Activated B cell treated with CpG ODN at 0.5 μM for 24 hours (primary cell): ENCODE results near the gene FASN. TPM values are rescaled to one million over a fixed set of nuclear protein-coding genes. Genes with fewer than 3 reads are reported as not detected.

Experiments used
- ATAC-seq: fragments of 200-7000 bp; cut with Tn5 transposase; one replicate; pipeline ENCODE4 v1.10.0; 2021; ENCODE audit warnings: low read depth, mild to moderate bottlenecking, moderate library complexity
- CTCF ChIA-PET: fragments of 350-600 bp; sonication (Branson Sonifier 250); formaldehyde crosslinking; loops from one replicate; lab custom pipeline; 2021; ENCODE audit warnings: antibody characterized with exemption; lab: Charles Lee
- POLR2A ChIA-PET: fragments of 350-600 bp; sonication (Branson Sonifier 250); formaldehyde crosslinking; loops from one replicate; lab custom pipeline; 2021; ENCODE audit warnings: antibody characterized with exemption; lab: Charles Lee
- DNase-seq: peaks from one replicate; pipeline ENCODE4 v3.0.0; 2022
- H3K27ac Mint-ChIP-seq: one replicate; pipeline ENCODE4 v1.8.0; 2020; ENCODE audit warnings: mixed read lengths
- H3K27me3 Mint-ChIP-seq: one replicate; pipeline ENCODE4 v1.8.0; 2021; ENCODE audit warnings: mixed read lengths
- H3K36me3 Mint-ChIP-seq: one replicate; pipeline ENCODE4 v1.8.0; 2021; ENCODE audit warnings: low read depth, mixed read lengths
- H3K4me1 Mint-ChIP-seq: one replicate; pipeline ENCODE4 v1.8.0; 2021; ENCODE audit warnings: mixed read lengths
- H3K4me3 Mint-ChIP-seq: one replicate; pipeline ENCODE4 v1.8.0; 2020; ENCODE audit warnings: mild to moderate bottlenecking, mixed read lengths
- H3K9me3 Mint-ChIP-seq: one replicate; pipeline ENCODE4 v1.8.0; 2020; ENCODE audit warnings: mixed read lengths
- CTCF ChIP-seq: fragments of 200-600 bp; IDR thresholded peaks from one replicate; pipeline ENCODE4 v1.8.0; 2022; ENCODE audit warnings: antibody characterized with exemption, mild to moderate bottlenecking
- intact Hi-C: fragments of 100-400 bp; cut with micrococcal nuclease; formaldehyde crosslinking; loops from one replicate; pipeline ENCODE4 v1.15.1; 2024
- total RNA-seq: library from RNA; stranded (reverse); gene quantifications from 2 replicates; pipeline ENCODE4 v1.2.3, GENCODE V29; 2022

The FASN gene
- total RNA-seq, 1 donor from 2014 or later, result 121 TPM

GRCh38 chr17:82064433-82065192, 33.4 kb downstream of the FASN start:
- ChIA-PET POLR2A (interaction anchor here (0.8 to 3.2 kb wide), 7 partner anchors 10 to 381 kb away, joined by 5 to 14 read pairs (median 7); partner anchors contain the start of genes ARL16, DCXR, FASN and HGS), CTCF (no interaction called here)
- Mint-ChIP-seq H3K27me3 (no peaks in the 10 kb centered on the region), H3K27ac (no peak overlapping the region), H3K36me3 (peaks cover 20% of the 10 kb centered on the region), H3K4me1 (peaks cover 15% of the 10 kb centered on the region), H3K9me3 (no peaks in the 10 kb centered on the region), H3K4me3 (peak overlapping the region; percentile 72)
- no peak for TF ChIP-seq CTCF
- intact Hi-C loops, result loop anchor here (1.0 to 2.0 kb wide), 3 partner anchors 13 to 34 kb away; partner anchors contain the start of genes DCXR, FASN, GPS1 and RFNG
- DNase-seq (no peak), ATAC-seq (no peak)

- intact Hi-C loops, result loop anchor here (2.0 kb wide), 1 partner anchor 27 kb away; the partner anchor contains the start of gene DCXR
- peaks cover 24% of the 10 kb centered on the region for H3K36me3 Mint-ChIP-seq
- TF ChIP-seq CTCF, result no peak
- H3K9me3 Mint-ChIP-seq, result no peaks in the 10 kb centered on the region
- CTCF ChIA-PET, result no interaction called here
- ATAC-seq, result no peak
- H3K27ac Mint-ChIP-seq, result no peak overlapping the region
- peaks cover 15% of the 10 kb centered on the region for H3K4me1 Mint-ChIP-seq
- H3K27me3 Mint-ChIP-seq, result no peaks in the 10 kb centered on the region
- no peak for DNase-seq
- peak overlapping the region; percentile 72 for H3K4me3 Mint-ChIP-seq
- POLR2A ChIA-PET, result interaction anchor here (0.7 to 3.2 kb wide), 5 partner anchors 9 to 380 kb away, joined by 3 to 8 read pairs (median 7); partner anchors contain the start of genes ARL16 and HGS
These were observed 34.3 kb downstream of the FASN start for GRCh38 chr17:82063424-82064415.

- Mint-ChIP-seq H3K36me3 (peaks cover 28% of the 10 kb centered on the region), H3K4me1 (peaks cover 15% of the 10 kb centered on the region), H3K27ac (no peak overlapping the region), H3K27me3 (no peaks in the 10 kb centered on the region), H3K9me3 (no peaks in the 10 kb centered on the region), H3K4me3 (no peak overlapping the region)
- ATAC-seq (no peak), DNase-seq (no peak)
- ChIA-PET CTCF (no interaction called here), POLR2A (no interaction called here)
- intact Hi-C loops, result no loop called here
- TF ChIP-seq CTCF, result no peak
These were observed 35.1 kb downstream of the FASN start for GRCh38 chr17:82062984-82063368.

GRCh38 chr17:82062076-82062983, 35.7 kb downstream of the FASN start:
- no peak for ATAC-seq
- no peak for TF ChIP-seq CTCF
- intact Hi-C loops, result no loop called here
- Mint-ChIP-seq H3K27ac (no peak overlapping the region), H3K9me3 (no peaks in the 10 kb centered on the region), H3K4me1 (peaks cover 15% of the 10 kb centered on the region), H3K4me3 (no peak overlapping the region), H3K27me3 (no peaks in the 10 kb centered on the region), H3K36me3 (peaks cover 35% of the 10 kb centered on the region)
- DNase-seq, result no peak
- ChIA-PET CTCF (no interaction called here), POLR2A (no interaction called here)
